SK-N-MC (cell line): ENCODE data around the gene TMEM25.
"Not testable (repeated sequence)": the region's sequence is repeated elsewhere in the genome, so short reads cannot be mapped to it uniquely, and the experiment has no call there.

Experiments used
- EZH2 ChIP-seq: fragments of 200-600 bp; sonication (generic); IDR thresholded peaks from one replicate; pipeline ENCODE4 v1.6.1; 2017; ENCODE audit warnings: antibody characterized with exemption
- FOXP2 ChIP-seq: optimal IDR thresholded peaks from 2 replicates; pipeline ENCODE3; 2011; ENCODE audit warnings: mild to moderate bottlenecking, moderate library complexity; ENCODE audit not compliant: insufficient read depth; ENCODE audit errors: extremely low read length, control extremely low read depth
- POLR2AphosphoS5 ChIP-seq: IDR thresholded peaks from 2 replicates; pipeline ENCODE4 v1.6.1; 2012; ENCODE audit warnings: mild to moderate bottlenecking, low read depth, low read length, borderline replicate concordance

DNA sequence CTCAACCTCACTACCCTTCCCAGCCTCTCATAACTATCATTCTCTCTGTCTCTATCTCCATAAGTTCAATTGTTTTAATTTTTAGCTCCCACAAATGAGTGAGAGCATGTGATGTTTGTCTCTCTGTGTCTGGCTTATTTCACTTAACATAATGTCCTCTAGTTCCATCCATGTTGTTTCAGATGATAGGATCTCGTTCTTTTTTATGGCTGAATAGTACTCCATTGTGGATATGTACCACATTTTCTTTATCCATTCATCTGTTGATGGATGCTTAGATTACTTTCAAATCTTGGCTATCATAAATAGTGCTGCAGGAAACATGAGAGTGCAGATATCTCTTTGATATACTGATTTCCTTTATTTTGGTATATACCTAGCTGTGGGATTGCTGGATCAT lies 49.8 kb upstream of the TMEM25 start:
- TF ChIP-seq EZH2, POLR2AphosphoS5, FOXP2: not testable (repeated sequence)
